ENCODE measurements around the gene NSFL1C. TPM values are rescaled to one million over a fixed set of nuclear protein-coding genes. Genes with fewer than 3 reads are reported as not detected.
A peak's percentile ranks its signal among the peaks of the same experiment; 100 is the strongest.

Gene NSFL1C
- total RNA-seq, 1 experiment from 2014 or later: 151 TPM

- no peaks in the 10 kb centered on the region for H3K36me3 ChIP-seq (ENCODE audit: control insufficient read depth, insufficient read depth, low read length)
- TF ChIP-seq SIN3A (IDR thresholded peaks at IDR 0.05; ENCODE audit: borderline replicate concordance, insufficient read depth, low read depth, low read length) (no peak), POLR2AphosphoS5 (IDR thresholded peaks at IDR 0.05; ENCODE audit: low read depth, low read length) (no peak), TCF7L2 (IDR thresholded peaks at IDR 0.05; ENCODE audit: low read depth, low read length) (no peak)
- TF ChIP-seq, protein P1, sequence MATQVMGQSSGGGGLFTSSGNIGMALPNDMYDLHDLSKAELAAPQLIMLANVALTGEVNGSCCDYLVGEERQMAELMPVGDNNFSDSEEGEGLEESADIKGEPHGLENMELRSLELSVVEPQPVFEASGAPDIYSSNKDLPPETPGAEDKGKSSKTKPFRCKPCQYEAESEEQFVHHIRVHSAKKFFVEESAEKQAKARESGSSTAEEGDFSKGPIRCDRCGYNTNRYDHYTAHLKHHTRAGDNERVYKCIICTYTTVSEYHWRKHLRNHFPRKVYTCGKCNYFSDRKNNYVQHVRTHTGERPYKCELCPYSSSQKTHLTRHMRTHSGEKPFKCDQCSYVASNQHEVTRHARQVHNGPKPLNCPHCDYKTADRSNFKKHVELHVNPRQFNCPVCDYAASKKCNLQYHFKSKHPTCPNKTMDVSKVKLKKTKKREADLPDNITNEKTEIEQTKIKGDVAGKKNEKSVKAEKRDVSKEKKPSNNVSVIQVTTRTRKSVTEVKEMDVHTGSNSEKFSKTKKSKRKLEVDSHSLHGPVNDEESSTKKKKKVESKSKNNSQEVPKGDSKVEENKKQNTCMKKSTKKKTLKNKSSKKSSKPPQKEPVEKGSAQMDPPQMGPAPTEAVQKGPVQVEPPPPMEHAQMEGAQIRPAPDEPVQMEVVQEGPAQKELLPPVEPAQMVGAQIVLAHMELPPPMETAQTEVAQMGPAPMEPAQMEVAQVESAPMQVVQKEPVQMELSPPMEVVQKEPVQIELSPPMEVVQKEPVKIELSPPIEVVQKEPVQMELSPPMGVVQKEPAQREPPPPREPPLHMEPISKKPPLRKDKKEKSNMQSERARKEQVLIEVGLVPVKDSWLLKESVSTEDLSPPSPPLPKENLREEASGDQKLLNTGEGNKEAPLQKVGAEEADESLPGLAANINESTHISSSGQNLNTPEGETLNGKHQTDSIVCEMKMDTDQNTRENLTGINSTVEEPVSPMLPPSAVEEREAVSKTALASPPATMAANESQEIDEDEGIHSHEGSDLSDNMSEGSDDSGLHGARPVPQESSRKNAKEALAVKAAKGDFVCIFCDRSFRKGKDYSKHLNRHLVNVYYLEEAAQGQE (IDR thresholded peaks at IDR 0.05; ENCODE audit: insufficient read depth in 1 of 2, low read depth in 2 of 2, low read length in 1 of 2): no peak
- TF ChIP-seq, protein P2, sequence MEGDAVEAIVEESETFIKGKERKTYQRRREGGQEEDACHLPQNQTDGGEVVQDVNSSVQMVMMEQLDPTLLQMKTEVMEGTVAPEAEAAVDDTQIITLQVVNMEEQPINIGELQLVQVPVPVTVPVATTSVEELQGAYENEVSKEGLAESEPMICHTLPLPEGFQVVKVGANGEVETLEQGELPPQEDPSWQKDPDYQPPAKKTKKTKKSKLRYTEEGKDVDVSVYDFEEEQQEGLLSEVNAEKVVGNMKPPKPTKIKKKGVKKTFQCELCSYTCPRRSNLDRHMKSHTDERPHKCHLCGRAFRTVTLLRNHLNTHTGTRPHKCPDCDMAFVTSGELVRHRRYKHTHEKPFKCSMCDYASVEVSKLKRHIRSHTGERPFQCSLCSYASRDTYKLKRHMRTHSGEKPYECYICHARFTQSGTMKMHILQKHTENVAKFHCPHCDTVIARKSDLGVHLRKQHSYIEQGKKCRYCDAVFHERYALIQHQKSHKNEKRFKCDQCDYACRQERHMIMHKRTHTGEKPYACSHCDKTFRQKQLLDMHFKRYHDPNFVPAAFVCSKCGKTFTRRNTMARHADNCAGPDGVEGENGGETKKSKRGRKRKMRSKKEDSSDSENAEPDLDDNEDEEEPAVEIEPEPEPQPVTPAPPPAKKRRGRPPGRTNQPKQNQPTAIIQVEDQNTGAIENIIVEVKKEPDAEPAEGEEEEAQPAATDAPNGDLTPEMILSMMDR (IDR thresholded peaks at IDR 0.05): peak; percentile 95
- ChIA-PET POLR2A (interaction anchor here (1.0 kb wide), 1 partner anchor 46 kb away, joined by 3 read pairs; no protein-coding TSS in a partner anchor), CTCF (interaction anchor here (0.6 to 2.0 kb wide), 5 partner anchors 45 to 127 kb away, joined by 3 to 5 read pairs (median 3); no protein-coding TSS in a partner anchor)
- no peaks in the 10 kb centered on the region for H3K27me3 ChIP-seq (ENCODE audit: control insufficient read depth, insufficient read depth, low read length)
- no TSS peak for BruUV-seq (replicated peaks)
- no peak overlapping the region for H3K4me3 ChIP-seq (ENCODE audit: low read depth in 2 of 2, low read length in 2 of 2)
- intact Hi-C loops (cut with micrococcal nuclease; ENCODE audit: unreplicated experiment) (loop anchor here (1.0 to 10.0 kb wide), 3 partner anchors 45 to 124 kb away; partner anchors contain the start of gene FKBP1A), in situ Hi-C loops (cut with HindIII; ENCODE audit: low pct_unique_long_range_greater_than_20kb, low sequenced_read_pairs) (no loop called here)
- DNase-seq (ENCODE audit: low read depth, low spot score): peak; percentile 78
- H3K4me1 ChIP-seq (ENCODE audit: control insufficient read depth, insufficient read depth, low read length): peaks cover 10% of the 10 kb centered on the region
- peak; percentile 84 for ATAC-seq
- H3K27ac ChIP-seq (ENCODE audit: low read length): peak overlapping the region; percentile 69
- peaks cover 20% of the 10 kb centered on the region; the same call in 1 of the 2 replicates for H3K9me3 ChIP-seq (ENCODE audit: control insufficient read depth, insufficient read depth, low read depth, low read length)
Measured at GRCh38 chr20:1437235-1437904, 29.3 kb downstream of the NSFL1C start.

- in situ Hi-C loops (cut with HindIII; ENCODE audit: low pct_unique_long_range_greater_than_20kb, low sequenced_read_pairs): no loop called here
- Histone ChIP-seq H3K4me3 (ENCODE audit: low read depth in 2 of 2, low read length in 2 of 2) (no peak overlapping the region), H3K27me3 (ENCODE audit: control insufficient read depth, insufficient read depth, low read length) (no peaks in the 10 kb centered on the region), H3K36me3 (ENCODE audit: control insufficient read depth, insufficient read depth, low read length) (no peaks in the 10 kb centered on the region), H3K27ac (ENCODE audit: low read length) (peak overlapping the region; percentile 69), H3K4me1 (ENCODE audit: control insufficient read depth, insufficient read depth, low read length) (peaks cover 10% of the 10 kb centered on the region), H3K9me3 (ENCODE audit: control insufficient read depth, insufficient read depth, low read depth, low read length) (peaks cover 26% of the 10 kb centered on the region; the same call in 1 of the 2 replicates)
- TF ChIP-seq, protein P1 (IDR thresholded peaks at IDR 0.05; ENCODE audit: insufficient read depth in 1 of 2, low read depth in 2 of 2, low read length in 1 of 2): no peak
- TF ChIP-seq TCF7L2 (IDR thresholded peaks at IDR 0.05; ENCODE audit: low read depth, low read length) (no peak), SIN3A (IDR thresholded peaks at IDR 0.05; ENCODE audit: borderline replicate concordance, insufficient read depth, low read depth, low read length) (no peak), POLR2AphosphoS5 (IDR thresholded peaks at IDR 0.05; ENCODE audit: low read depth, low read length) (no peak)
- TF ChIP-seq, protein P2 (IDR thresholded peaks at IDR 0.05): no peak
- DNase-seq (ENCODE audit: low read depth, low spot score) (no peak), ATAC-seq (no peak)
- ChIA-PET POLR2A (interaction anchor here (1.0 kb wide), 1 partner anchor 44 kb away, joined by 3 read pairs; no protein-coding TSS in a partner anchor), CTCF (interaction anchor here (0.7 to 0.8 kb wide), 2 partner anchors 44 to 211 kb away, joined by 3 to 10 read pairs; no protein-coding TSS in a partner anchor)
- intact Hi-C loops (cut with micrococcal nuclease; ENCODE audit: unreplicated experiment): loop anchor here (5.0 to 10.0 kb wide), 2 partner anchors 44 to 61 kb away; partner anchors contain the start of gene FKBP1A
- BruUV-seq (replicated peaks): no TSS peak
Measured at GRCh38 chr20:1436263-1436662, 30.4 kb downstream of the NSFL1C start.

Data from Panc1 (cell line).